ENCODE data around the gene TRAF3IP1.

- no peak for TF ChIP-seq CTCF (IDR thresholded peaks at IDR 0.05; ENCODE audit: low read depth, low read length, poor library complexity, severe bottlenecking)
- no peak for TF ChIP-seq EZH2phosphoT487 (IDR thresholded peaks at IDR 0.05; ENCODE audit: borderline replicate concordance, low read length)
Observed at GRCh38 chr2:238345297-238345968, 25.1 kb downstream of the TRAF3IP1 start.
